DND-41 (cell line): ENCODE measurements around the gene NR6A1.

Experiments
- CTCF ChIP-seq: IDR thresholded peaks from 2 replicates; pipeline ENCODE4 v1.5.1; 2012; ENCODE audit warnings: borderline replicate concordance, low read length, moderate library complexity, mild to moderate bottlenecking; ENCODE audit not compliant: poor library complexity, severe bottlenecking; ENCODE audit errors: extremely low read depth
- EZH2 ChIP-seq: IDR thresholded peaks from 3 replicates; pipeline ENCODE4 v1.6.1; 2012; ENCODE audit warnings: borderline replicate concordance, low read depth, mild to moderate bottlenecking, moderate library complexity, low read length, inconsistent platforms; ENCODE audit not compliant: severe bottlenecking

- TF ChIP-seq CTCF (no peak), EZH2 (no peak)
Measured at GRCh38 chr9:124752967-124753366, 18.1 kb downstream of the NR6A1 start.
